GM12865 (cell line): ENCODE results near the gene CALM3.

Experiments
- DNase-seq: peaks from one replicate; pipeline ENCODE4 v3.0.0; 2010; ENCODE audit warnings: low read depth
- H3K4me3 ChIP-seq: 2 replicates; pipeline ENCODE4 v1.5.1; 2011; ENCODE audit warnings: mild to moderate bottlenecking, low read depth, low read length, control low read depth
- TF ChIP-seq, protein P1 (sequence below): IDR thresholded peaks from 2 replicates; pipeline ENCODE4 v1.5.1; 2011; ENCODE audit warnings: low read length, control low read depth, low read depth, inconsistent platforms; ENCODE audit not compliant: insufficient read depth; ENCODE audit errors: missing control alignments

CALM3 gene

DNA sequence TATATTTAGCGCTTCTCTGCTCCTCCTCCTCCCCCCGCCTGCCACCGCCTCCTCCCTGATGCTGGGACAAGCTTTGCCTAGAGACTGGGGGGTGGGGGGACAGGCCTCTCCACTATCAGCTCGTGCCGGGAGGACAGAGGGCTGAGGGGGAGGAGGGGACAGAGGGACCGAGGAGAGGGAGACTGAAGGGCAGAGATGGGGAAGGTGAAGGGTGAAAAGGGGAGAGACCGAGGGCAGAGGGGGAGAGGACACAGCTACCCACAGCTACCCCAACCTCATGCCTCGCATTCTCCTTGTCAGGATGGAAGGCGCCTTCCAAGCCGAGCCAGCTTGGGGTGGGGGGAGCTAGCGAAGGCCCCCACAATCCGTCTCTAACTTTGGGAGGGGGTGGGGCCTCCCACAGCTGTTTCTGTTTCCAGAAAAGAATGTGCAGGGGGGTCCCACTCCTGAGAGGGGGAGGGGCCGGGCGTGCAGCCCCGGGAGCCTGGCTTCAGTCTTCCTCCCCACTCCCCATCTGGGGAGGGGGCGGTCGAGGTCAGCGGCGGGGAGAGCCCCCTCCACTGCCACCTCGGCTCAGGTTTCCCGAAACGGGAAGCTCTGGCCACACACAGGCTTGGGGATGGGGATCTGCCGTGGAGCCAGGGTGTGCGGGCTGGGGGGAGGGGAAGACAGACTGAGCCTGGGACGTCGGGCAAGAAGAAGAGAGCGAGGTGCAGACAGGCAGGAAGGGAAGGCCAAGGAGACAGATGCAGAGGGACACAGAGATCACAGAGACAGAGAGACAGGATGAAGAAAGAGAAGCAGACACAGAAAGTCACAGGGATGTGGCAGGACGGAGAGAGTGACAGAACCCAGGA lies 58.2 kb downstream of the CALM3 start:
- no peak overlapping the region for H3K4me3 ChIP-seq
- DNase-seq, result no peak
- TF ChIP-seq, protein P1, sequence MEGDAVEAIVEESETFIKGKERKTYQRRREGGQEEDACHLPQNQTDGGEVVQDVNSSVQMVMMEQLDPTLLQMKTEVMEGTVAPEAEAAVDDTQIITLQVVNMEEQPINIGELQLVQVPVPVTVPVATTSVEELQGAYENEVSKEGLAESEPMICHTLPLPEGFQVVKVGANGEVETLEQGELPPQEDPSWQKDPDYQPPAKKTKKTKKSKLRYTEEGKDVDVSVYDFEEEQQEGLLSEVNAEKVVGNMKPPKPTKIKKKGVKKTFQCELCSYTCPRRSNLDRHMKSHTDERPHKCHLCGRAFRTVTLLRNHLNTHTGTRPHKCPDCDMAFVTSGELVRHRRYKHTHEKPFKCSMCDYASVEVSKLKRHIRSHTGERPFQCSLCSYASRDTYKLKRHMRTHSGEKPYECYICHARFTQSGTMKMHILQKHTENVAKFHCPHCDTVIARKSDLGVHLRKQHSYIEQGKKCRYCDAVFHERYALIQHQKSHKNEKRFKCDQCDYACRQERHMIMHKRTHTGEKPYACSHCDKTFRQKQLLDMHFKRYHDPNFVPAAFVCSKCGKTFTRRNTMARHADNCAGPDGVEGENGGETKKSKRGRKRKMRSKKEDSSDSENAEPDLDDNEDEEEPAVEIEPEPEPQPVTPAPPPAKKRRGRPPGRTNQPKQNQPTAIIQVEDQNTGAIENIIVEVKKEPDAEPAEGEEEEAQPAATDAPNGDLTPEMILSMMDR, result no peak

DNA sequence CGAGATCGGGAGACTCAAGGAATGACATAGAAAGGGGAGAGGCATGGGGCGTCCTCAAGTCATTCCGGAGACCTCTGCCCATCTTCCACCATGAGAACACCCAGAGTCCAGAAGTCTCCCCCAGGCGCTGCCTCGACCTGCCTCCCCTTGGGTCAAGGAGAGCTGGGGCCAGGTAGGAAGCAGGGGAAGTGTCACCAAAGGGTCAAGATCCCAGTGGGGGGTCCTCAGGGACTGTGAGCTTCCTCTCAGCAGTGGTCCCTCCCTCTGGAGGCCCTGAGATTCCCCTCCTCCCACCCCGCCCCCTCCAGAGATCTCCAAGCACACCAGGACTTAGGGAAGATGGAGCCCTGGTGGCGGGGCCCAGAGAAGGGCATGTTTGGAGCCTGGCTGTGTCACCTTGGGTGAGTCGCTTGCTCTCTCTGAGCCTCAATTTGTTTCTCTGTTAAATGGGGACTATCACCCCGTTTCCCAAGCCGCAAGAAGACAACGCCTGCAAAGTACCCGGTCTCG lies 58.9 kb downstream of the CALM3 start:
- H3K4me3 ChIP-seq, result no peak overlapping the region; the same call in 1 of the 2 replicates
- TF ChIP-seq, protein P1, result no peak
- DNase-seq, result no peak
